ENCODE measurements around the gene ARFRP1.

The ARFRP1 gene

GRCh38 chr20:63664861-63665594 is 42.7 kb downstream of the ARFRP1 start:
- no peak overlapping the region for H3K4me3 ChIP-seq (replicated peaks; ENCODE audit: insufficient read depth, low read length)
- DNase-seq (ENCODE audit: low read depth in 1 of 2, low spot score in 1 of 2): no peak
- no peak overlapping the region for H3K27ac ChIP-seq (replicated peaks)
- TF ChIP-seq REST (IDR thresholded peaks at IDR 0.05; ENCODE audit: insufficient replicate concordance, low read depth): no peak
- TF ChIP-seq, protein P1, sequence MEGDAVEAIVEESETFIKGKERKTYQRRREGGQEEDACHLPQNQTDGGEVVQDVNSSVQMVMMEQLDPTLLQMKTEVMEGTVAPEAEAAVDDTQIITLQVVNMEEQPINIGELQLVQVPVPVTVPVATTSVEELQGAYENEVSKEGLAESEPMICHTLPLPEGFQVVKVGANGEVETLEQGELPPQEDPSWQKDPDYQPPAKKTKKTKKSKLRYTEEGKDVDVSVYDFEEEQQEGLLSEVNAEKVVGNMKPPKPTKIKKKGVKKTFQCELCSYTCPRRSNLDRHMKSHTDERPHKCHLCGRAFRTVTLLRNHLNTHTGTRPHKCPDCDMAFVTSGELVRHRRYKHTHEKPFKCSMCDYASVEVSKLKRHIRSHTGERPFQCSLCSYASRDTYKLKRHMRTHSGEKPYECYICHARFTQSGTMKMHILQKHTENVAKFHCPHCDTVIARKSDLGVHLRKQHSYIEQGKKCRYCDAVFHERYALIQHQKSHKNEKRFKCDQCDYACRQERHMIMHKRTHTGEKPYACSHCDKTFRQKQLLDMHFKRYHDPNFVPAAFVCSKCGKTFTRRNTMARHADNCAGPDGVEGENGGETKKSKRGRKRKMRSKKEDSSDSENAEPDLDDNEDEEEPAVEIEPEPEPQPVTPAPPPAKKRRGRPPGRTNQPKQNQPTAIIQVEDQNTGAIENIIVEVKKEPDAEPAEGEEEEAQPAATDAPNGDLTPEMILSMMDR (IDR thresholded peaks at IDR 0.05; ENCODE audit: insufficient read depth, low read length): no peak
- TF ChIP-seq GABPA (IDR thresholded peaks at IDR 0.05; ENCODE audit: low read depth): no peak
- TF ChIP-seq POLR2AphosphoS5 (IDR thresholded peaks at IDR 0.05; ENCODE audit: low read depth): no peak
- no peak for TF ChIP-seq SPI1 (IDR thresholded peaks at IDR 0.05; ENCODE audit: borderline replicate concordance, low read depth)
- H3K27me3 ChIP-seq (ENCODE audit: insufficient read depth, poor library complexity, severe bottlenecking): no peaks in the 10 kb centered on the region

GRCh38 chr20:63664143-63664851 is 43.5 kb downstream of the ARFRP1 start:
- Histone ChIP-seq H3K27me3 (ENCODE audit: insufficient read depth, poor library complexity, severe bottlenecking) (no peaks in the 10 kb centered on the region), H3K27ac (replicated peaks) (no peak overlapping the region), H3K4me3 (replicated peaks; ENCODE audit: insufficient read depth, low read length) (no peak overlapping the region)
- no peak for DNase-seq (ENCODE audit: low read depth in 1 of 2, low spot score in 1 of 2)
- TF ChIP-seq POLR2AphosphoS5 (IDR thresholded peaks at IDR 0.05; ENCODE audit: low read depth) (no peak), GABPA (IDR thresholded peaks at IDR 0.05; ENCODE audit: low read depth) (no peak), REST (IDR thresholded peaks at IDR 0.05; ENCODE audit: insufficient replicate concordance, low read depth) (no peak), SPI1 (IDR thresholded peaks at IDR 0.05; ENCODE audit: borderline replicate concordance, low read depth) (no peak)
- TF ChIP-seq, protein P1 (IDR thresholded peaks at IDR 0.05; ENCODE audit: insufficient read depth, low read length): no peak

DNA sequence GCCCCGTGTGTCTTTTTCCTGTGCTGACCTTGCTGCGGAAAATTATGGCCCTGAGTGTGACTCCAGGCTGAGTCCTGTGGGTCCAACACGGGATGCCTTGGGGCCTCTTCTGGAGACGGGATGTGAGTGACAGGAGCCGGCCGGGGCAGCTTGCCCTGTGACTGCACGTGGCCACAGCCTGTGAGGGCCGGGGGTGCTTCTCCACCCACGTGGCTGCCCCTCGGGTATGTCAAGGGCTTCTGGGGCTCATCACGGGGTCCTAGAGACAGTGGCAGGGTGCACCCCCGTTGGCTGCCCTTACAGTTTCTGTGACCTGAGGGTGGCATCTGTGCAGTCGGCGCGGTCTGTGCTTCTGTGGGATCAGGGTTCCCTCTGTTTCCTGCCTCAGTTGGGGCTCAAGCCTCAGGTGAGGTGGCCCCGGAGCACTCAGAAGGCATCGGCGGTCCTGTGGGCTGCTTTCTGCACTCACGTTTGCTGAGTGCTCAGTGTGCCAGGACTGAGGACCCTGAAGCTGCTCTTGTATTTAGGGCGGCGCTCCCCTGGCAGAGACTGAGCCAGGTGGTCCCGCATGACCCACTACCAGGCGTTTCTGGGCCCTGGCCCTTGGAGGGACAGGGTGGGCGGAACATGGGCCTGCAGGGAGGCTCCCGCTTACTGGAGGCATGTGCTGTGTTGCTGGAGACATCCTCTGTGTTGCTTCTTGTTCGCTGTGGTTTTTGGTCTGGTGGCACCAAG is 44.3 kb downstream of the ARFRP1 start:
- Histone ChIP-seq H3K27me3 (ENCODE audit: insufficient read depth, poor library complexity, severe bottlenecking) (no peaks in the 10 kb centered on the region), H3K27ac (replicated peaks) (no peak overlapping the region), H3K4me3 (replicated peaks; ENCODE audit: insufficient read depth, low read length) (no peak overlapping the region)
- no peak for TF ChIP-seq REST (IDR thresholded peaks at IDR 0.05; ENCODE audit: insufficient replicate concordance, low read depth)
- TF ChIP-seq POLR2AphosphoS5 (IDR thresholded peaks at IDR 0.05; ENCODE audit: low read depth): no peak
- TF ChIP-seq SPI1 (IDR thresholded peaks at IDR 0.05; ENCODE audit: borderline replicate concordance, low read depth): no peak
- TF ChIP-seq GABPA (IDR thresholded peaks at IDR 0.05; ENCODE audit: low read depth): no peak
- TF ChIP-seq, protein P1 (IDR thresholded peaks at IDR 0.05; ENCODE audit: insufficient read depth, low read length): no peak
- no peak for DNase-seq (ENCODE audit: low read depth in 1 of 2, low spot score in 1 of 2)

Measured in HL-60 (cell line).